H54 (cell line): Measurements from ENCODE around the gene CHN1.
A peak's percentile ranks its signal among the peaks of the same experiment; 100 is the strongest.

ENCODE experiments used
- DNase-seq: peaks from one replicate; pipeline ENCODE4 v3.0.0; 2011; ENCODE audit warnings: low spot score, mixed read lengths; ENCODE audit not compliant: insufficient read length
- FAIRE-seq: peaks from 3 replicates; lab custom pipeline; 2011; peaks lifted over from hg19 to GRCh38; lab: Jason Lieb, UNC
- POLR2A ChIP-seq: IDR thresholded peaks from 2 replicates; pipeline ENCODE4 v1.6.1; 2011; ENCODE audit warnings: low read depth, mild to moderate bottlenecking, low read length

CHN1 gene

GRCh38 chr2:174812037-174812436 is 193.1 kb downstream of the CHN1 start:
- FAIRE-seq (no peak), DNase-seq (no peak)
- no peak for TF ChIP-seq POLR2A

GRCh38 chr2:174807931-174808330 is 197.2 kb downstream of the CHN1 start:
- TF ChIP-seq POLR2A, result no peak
- DNase-seq (no peak), FAIRE-seq (no peak)

- DNase-seq (no peak), FAIRE-seq (no peak)
- no peak for TF ChIP-seq POLR2A
These were observed 199.4 kb downstream of the CHN1 start for GRCh38 chr2:174805803-174806202.

- TF ChIP-seq POLR2A, result no peak
- DNase-seq (no peak), FAIRE-seq (no peak)
These were observed 202.7 kb downstream of the CHN1 start for GRCh38 chr2:174802459-174802858.

- TF ChIP-seq POLR2A, result no peak
- FAIRE-seq (no peak), DNase-seq (no peak)
These were observed 204.6 kb downstream of the CHN1 start for GRCh38 chr2:174800436-174801205.

- DNase-seq (no peak), FAIRE-seq (no peak)
- TF ChIP-seq POLR2A, result no peak
These were observed 206.4 kb downstream of the CHN1 start for GRCh38 chr2:174798801-174799200.

- no peak for TF ChIP-seq POLR2A
- DNase-seq (no peak), FAIRE-seq (no peak)
These were observed 207.4 kb downstream of the CHN1 start for GRCh38 chr2:174797781-174798276.

GRCh38 chr2:174796319-174796771 is 208.8 kb downstream of the CHN1 start:
- FAIRE-seq (no peak), DNase-seq (no peak)
- TF ChIP-seq POLR2A, result no peak

- TF ChIP-seq POLR2A, result no peak
- no peak for FAIRE-seq
- no peak for DNase-seq
These were observed 210.3 kb downstream of the CHN1 start for GRCh38 chr2:174794851-174795374.

GRCh38 chr2:174792309-174793025 is 212.7 kb downstream of the CHN1 start:
- no peak for TF ChIP-seq POLR2A
- DNase-seq, result no peak
- FAIRE-seq, result no peak

GRCh38 chr2:174791746-174792280 is 213.4 kb downstream of the CHN1 start:
- no peak for FAIRE-seq
- DNase-seq, result no peak

GRCh38 chr2:174791020-174791419 is 214.2 kb downstream of the CHN1 start:
- TF ChIP-seq POLR2A, result no peak
- DNase-seq, result no peak
- FAIRE-seq, result no peak

More at GRCh38 chr2:174791746-174792280, 213.4 kb downstream of the CHN1 start:
- no peak for TF ChIP-seq POLR2A

- no peak for TF ChIP-seq POLR2A
- no peak for DNase-seq
- FAIRE-seq, result no peak
These were observed 216.2 kb downstream of the CHN1 start for GRCh38 chr2:174789001-174789400.

GRCh38 chr2:174788291-174788929 is 216.8 kb downstream of the CHN1 start:
- peak; percentile 72 for TF ChIP-seq POLR2A
- FAIRE-seq (no peak), DNase-seq (no peak)
